ENCODE data around the gene CTSE. TPM values are rescaled to one million over a fixed set of nuclear protein-coding genes. Genes with fewer than 3 reads are reported as not detected.
A peak's percentile ranks its signal among the peaks of the same experiment; 100 is the strongest.

CTSE gene
- total and polyA plus RNA-seq, 12 donors: 0.07 to 0.11 TPM; not detected in 10

DNA sequence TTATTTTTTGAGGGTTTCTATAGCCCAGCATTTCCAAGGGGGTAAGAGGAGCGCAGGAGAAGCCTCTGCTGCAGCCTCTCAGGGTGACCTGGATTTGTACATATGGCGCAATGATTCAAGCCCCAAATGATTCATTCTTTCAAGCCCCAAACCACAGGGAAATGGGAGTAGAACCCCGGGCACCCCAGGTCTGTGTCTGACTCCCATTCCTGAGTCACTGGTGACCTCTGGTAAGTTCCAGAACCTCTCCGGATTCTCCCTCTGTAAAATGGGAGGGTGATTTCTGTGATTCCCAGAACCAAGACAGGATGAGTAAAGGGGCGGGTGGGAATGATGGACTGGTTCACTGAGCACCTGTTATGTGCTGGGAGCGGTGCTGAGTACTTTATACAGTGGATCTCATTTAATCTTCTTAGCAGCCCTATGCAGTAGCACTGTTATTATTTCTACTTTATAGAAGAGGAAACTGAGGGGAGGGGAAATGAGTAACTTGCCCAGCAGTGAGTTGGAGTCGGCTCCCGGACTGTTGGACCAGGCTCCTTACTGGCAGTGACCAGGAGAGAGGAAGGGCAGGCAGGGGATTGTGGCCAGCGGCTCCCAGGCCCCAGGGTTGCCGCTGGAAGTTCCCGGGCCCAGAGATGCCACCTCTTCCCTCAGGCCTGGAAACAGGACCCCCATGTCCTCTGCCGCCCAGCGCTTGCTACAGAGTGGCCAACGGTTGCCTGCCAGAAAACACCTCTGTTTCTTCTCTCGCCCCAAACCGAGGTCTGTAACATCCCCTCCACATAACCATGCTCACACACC lies 60.1 kb downstream of the CTSE start:
- DNase-seq: no peak

DNA sequence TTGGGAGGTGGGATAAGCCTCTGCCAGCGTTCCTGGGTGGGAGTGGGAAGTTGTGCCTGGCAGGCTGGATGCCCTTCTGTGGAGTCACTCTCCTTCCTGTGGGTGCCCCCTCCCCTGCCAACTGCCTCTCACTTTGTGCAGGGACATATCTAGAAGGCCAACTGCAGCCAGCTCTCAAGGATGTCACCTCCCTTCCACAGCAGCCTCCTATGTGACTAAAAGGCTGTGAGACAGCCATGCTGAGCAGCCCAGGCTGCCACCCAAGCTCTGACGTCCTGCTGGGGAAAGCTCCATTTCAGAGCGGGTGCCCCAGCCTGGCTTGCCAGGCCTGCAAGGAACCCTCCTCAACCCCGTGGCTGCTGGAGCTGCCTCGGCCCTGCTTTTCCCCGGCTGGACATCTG lies 60.9 kb downstream of the CTSE start:
- WGBS, 4 donors: 69 to 79% (median 76%) methylated on average over 6 of the region's 6 CpGs
- no peak for TF ChIP-seq POLR2A (IDR thresholded peaks at IDR 0.05)
- TF ChIP-seq, protein P1, sequence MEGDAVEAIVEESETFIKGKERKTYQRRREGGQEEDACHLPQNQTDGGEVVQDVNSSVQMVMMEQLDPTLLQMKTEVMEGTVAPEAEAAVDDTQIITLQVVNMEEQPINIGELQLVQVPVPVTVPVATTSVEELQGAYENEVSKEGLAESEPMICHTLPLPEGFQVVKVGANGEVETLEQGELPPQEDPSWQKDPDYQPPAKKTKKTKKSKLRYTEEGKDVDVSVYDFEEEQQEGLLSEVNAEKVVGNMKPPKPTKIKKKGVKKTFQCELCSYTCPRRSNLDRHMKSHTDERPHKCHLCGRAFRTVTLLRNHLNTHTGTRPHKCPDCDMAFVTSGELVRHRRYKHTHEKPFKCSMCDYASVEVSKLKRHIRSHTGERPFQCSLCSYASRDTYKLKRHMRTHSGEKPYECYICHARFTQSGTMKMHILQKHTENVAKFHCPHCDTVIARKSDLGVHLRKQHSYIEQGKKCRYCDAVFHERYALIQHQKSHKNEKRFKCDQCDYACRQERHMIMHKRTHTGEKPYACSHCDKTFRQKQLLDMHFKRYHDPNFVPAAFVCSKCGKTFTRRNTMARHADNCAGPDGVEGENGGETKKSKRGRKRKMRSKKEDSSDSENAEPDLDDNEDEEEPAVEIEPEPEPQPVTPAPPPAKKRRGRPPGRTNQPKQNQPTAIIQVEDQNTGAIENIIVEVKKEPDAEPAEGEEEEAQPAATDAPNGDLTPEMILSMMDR (IDR thresholded peaks at IDR 0.05): no peak
- no peaks in the 10 kb centered on the region for H3K9me3 ChIP-seq (replicated peaks in 1 of 3)
- peaks cover 4% of the 10 kb centered on the region for H3K27me3 ChIP-seq
- H3K4me3 ChIP-seq: no peak overlapping the region
- peaks cover 0 to 5% of the 10 kb centered on the region in 2 donors for H3K4me1 ChIP-seq (replicated peaks in 1 of 2)
- no peaks in the 10 kb centered on the region for H3K36me3 ChIP-seq (replicated peaks in 1 of 2)
- H3K27ac ChIP-seq: no peak overlapping the region
- DNase-seq: no peak
- intact Hi-C loops (cut with DNase I): no loop called here

More for the DNA sequence above, 60.1 kb downstream of the CTSE start:
- intact Hi-C loops (cut with DNase I): no loop called here
- Histone ChIP-seq H3K4me1 (replicated peaks in 1 of 2) (peaks cover 0 to 5% of the 10 kb centered on the region in 2 donors), H3K9me3 (replicated peaks in 1 of 3) (no peaks in the 10 kb centered on the region), H3K27ac (no peak overlapping the region), H3K4me3 (no peak overlapping the region), H3K36me3 (replicated peaks in 1 of 2) (no peaks in the 10 kb centered on the region), H3K27me3 (peaks cover 4% of the 10 kb centered on the region)
- no peak for TF ChIP-seq POLR2A (IDR thresholded peaks at IDR 0.05)
- TF ChIP-seq, protein P1 (IDR thresholded peaks at IDR 0.05): no peak
- WGBS, 4 donors: 80 to 86% (median 85%) methylated on average over 13 to 16 of the region's 16 CpGs

DNA sequence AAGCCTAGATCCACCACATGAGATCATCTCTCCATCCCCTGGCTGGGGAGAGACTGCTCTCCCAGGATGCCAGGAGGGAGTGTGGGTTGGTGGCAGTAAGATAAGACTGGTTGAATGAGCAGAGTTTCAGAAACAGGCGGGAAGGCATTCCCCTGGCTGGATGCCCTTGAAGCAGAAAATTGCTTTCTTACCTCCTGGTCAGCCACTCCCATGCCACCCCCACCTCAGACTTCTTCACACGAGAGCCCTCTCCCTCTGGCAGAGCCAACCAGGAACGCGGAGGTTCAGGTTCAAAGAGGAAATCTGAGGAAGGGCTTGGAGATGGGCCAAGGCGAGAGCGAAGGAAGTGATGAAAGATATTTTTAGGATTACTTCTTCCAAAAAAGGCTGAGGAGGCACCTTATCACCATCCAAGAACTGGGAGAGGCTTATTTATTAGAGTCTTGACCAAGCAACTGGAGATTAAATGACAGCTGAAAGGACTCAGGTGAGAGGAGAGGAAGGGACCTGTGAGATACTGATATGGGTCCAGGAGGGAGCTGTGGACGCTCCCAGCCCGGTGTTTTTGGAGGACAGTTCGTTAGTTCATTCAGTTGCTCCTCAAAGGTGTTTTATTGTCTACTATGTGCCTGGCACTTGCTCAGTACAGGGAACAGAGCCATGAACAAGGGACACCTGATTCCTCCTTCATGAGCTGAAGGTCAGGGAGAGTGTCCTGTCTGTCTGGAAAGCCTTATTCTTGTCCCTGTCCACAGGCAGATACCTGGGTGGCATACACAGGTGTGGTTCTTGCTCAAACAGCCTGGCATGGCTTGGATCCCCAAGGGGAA lies 61.5 kb downstream of the CTSE start:
- 62 to 73% (median 67%) methylated on average over 9 of the region's 9 CpGs for WGBS, 4 donors
- Histone ChIP-seq H3K27ac (no peak overlapping the region), H3K9me3 (replicated peaks in 1 of 3) (no peaks in the 10 kb centered on the region), H3K4me1 (replicated peaks in 1 of 2) (peaks cover 0 to 5% of the 10 kb centered on the region in 2 donors), H3K36me3 (replicated peaks in 1 of 2) (no peaks in the 10 kb centered on the region), H3K27me3 (peaks cover 4% of the 10 kb centered on the region), H3K4me3 (no peak overlapping the region)
- TF ChIP-seq, protein P1 (IDR thresholded peaks at IDR 0.05): no peak
- DNase-seq: peak in 2 of 7 donors; percentile 28 to 61
- intact Hi-C loops (cut with DNase I): no loop called here

DNA sequence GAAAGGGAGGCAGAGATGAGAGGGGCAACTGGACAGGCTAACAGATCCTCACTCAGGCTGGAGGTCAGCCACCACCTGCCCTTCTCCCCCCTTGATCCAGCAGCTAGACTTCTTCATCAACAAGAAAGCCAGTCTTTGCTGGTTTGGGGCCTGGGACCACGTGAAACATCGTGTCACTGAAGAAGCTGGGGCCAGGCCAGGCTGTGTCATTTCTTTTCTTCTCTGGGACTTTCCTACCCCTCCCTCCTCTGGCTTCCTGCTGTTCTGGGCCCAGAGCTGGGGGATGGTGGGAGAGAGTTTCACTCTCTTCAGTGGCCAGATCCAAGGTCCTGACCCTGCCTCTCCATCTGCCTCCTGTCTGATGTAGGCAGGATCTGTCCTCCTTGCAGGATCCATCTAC lies 62.3 kb downstream of the CTSE start:
- DNase-seq: peak in 1 of 7 donors; percentile 27
- Histone ChIP-seq H3K4me3 (no peak overlapping the region), H3K27me3 (peaks cover 4% of the 10 kb centered on the region), H3K9me3 (replicated peaks in 1 of 3) (no peaks in the 10 kb centered on the region), H3K4me1 (replicated peaks in 1 of 2) (peaks cover 0 to 5% of the 10 kb centered on the region in 2 donors), H3K27ac (no peak overlapping the region), H3K36me3 (replicated peaks in 1 of 2) (no peaks in the 10 kb centered on the region)
- intact Hi-C loops (cut with DNase I): no loop called here
- TF ChIP-seq POLR2A (IDR thresholded peaks at IDR 0.05): no peak
- TF ChIP-seq, protein P1 (IDR thresholded peaks at IDR 0.05): no peak
- WGBS, 4 donors: 35 to 54% (median 44%) methylated on average over 2 of the region's 2 CpGs
